ENCODE measurements around the gene CDH23. TPM values are rescaled to one million over a fixed set of nuclear protein-coding genes. Genes with fewer than 3 reads are reported as not detected.

Gene CDH23
- total RNA-seq, 1 experiment from 2014 or later: 2.9 TPM

DNA sequence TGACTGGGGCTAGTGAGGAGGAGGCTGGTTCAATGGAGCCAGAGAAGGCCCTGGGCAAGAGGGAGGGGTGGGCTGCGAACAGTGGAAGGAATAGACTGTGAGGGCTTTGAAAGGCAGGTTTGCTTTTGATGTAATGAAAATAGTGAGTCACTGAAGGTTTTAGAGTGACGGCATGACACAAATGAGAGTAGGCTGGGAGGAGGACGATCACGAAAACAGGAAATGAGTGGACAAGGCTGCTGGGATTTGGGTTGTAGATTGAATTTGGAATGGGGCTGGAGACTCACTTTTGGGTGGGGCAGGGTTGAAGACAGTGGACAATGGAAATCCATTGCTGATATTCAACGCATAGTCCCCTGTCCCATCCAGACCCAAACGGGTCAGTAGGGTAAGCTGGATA lies 139.6 kb downstream of the CDH23 start:
- Mint-ChIP-seq H3K36me3 (no peaks in the 10 kb centered on the region), H3K9me3 (no peaks in the 10 kb centered on the region), H3K27ac (no peak overlapping the region), H3K27me3 (ENCODE audit: low read depth) (no peaks in the 10 kb centered on the region; the same call in 1 of the 2 replicates), H3K4me3 (no peak overlapping the region), H3K4me1 (peaks cover 28% of the 10 kb centered on the region)
- ChIA-PET POLR2A (no interaction called here), CTCF (interaction anchor here (1.1 kb wide), 1 partner anchor 17 kb away, joined by 3 read pairs; no protein-coding TSS in a partner anchor)
- TF ChIP-seq, protein P1, sequence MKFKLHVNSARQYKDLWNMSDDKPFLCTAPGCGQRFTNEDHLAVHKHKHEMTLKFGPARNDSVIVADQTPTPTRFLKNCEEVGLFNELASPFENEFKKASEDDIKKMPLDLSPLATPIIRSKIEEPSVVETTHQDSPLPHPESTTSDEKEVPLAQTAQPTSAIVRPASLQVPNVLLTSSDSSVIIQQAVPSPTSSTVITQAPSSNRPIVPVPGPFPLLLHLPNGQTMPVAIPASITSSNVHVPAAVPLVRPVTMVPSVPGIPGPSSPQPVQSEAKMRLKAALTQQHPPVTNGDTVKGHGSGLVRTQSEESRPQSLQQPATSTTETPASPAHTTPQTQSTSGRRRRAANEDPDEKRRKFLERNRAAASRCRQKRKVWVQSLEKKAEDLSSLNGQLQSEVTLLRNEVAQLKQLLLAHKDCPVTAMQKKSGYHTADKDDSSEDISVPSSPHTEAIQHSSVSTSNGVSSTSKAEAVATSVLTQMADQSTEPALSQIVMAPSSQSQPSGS (CRISPR knock-in tag; IDR thresholded peaks at IDR 0.05; ENCODE audit: borderline replicate concordance, low read depth): no peak
- TF ChIP-seq HMGA2 (CRISPR knock-in tag; IDR thresholded peaks at IDR 0.05): no peak
- no peak for TF ChIP-seq TEAD1 (CRISPR knock-in tag; IDR thresholded peaks at IDR 0.05)
- TF ChIP-seq, protein P2, sequence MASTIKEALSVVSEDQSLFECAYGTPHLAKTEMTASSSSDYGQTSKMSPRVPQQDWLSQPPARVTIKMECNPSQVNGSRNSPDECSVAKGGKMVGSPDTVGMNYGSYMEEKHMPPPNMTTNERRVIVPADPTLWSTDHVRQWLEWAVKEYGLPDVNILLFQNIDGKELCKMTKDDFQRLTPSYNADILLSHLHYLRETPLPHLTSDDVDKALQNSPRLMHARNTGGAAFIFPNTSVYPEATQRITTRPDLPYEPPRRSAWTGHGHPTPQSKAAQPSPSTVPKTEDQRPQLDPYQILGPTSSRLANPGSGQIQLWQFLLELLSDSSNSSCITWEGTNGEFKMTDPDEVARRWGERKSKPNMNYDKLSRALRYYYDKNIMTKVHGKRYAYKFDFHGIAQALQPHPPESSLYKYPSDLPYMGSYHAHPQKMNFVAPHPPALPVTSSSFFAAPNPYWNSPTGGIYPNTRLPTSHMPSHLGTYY (CRISPR knock-in tag; IDR thresholded peaks at IDR 0.05): no peak
- TF ChIP-seq NFATC4 (CRISPR knock-in tag; IDR thresholded peaks at IDR 0.05): no peak
- DNase-seq (ENCODE audit: low spot score): no peak
- no peak for ATAC-seq

DNA sequence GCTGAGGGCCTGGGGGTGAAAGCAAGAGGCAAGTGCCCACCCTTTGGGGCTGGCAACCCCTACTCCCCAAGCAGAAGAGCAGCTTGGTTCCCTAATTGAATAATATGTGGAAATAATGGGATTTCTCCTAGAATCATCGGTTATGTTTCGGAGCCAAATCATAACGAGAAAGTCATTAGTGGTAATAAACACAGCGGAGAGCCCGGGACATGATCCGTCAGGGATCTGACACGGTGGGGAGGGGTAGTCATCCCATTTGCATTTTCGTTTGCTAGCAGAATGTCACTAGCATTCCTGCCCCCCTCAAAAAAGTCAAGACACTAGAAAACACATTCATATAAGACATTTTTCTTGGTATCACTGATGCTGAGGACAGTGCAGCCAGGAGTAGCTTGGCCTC lies 140.4 kb downstream of the CDH23 start:
- H3K9me3 Mint-ChIP-seq: no peaks in the 10 kb centered on the region
- POLR2A ChIA-PET: no interaction called here
- TF ChIP-seq ZBTB21 (CRISPR knock-in tag; IDR thresholded peaks at IDR 0.05; ENCODE audit: borderline replicate concordance): no peak
- TF ChIP-seq, protein P2 (CRISPR knock-in tag; IDR thresholded peaks at IDR 0.05): no peak
- TF ChIP-seq ZNF671 (CRISPR knock-in tag; IDR thresholded peaks at IDR 0.05): no peak
- no peak for TF ChIP-seq ETV6 (CRISPR knock-in tag; IDR thresholded peaks at IDR 0.05)
- TF ChIP-seq, protein P1 (CRISPR knock-in tag; IDR thresholded peaks at IDR 0.05; ENCODE audit: borderline replicate concordance, low read depth): no peak
- no peak for TF ChIP-seq FOXK1 (CRISPR knock-in tag; IDR thresholded peaks at IDR 0.05)
- TF ChIP-seq TCF7 (CRISPR knock-in tag; IDR thresholded peaks at IDR 0.05; ENCODE audit: low read depth): no peak
- TF ChIP-seq, protein P3, sequence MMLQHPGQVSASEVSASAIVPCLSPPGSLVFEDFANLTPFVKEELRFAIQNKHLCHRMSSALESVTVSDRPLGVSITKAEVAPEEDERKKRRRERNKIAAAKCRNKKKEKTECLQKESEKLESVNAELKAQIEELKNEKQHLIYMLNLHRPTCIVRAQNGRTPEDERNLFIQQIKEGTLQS (CRISPR knock-in tag; conservative IDR thresholded peaks at IDR 0.05): no peak
- TF ChIP-seq ESRRA (CRISPR knock-in tag; IDR thresholded peaks at IDR 0.05; ENCODE audit: borderline replicate concordance): no peak
- TF ChIP-seq ELF4 (CRISPR knock-in tag; IDR thresholded peaks at IDR 0.05; ENCODE audit: low read depth): no peak
- no peak overlapping the region for H3K4me3 Mint-ChIP-seq
- H3K27me3 Mint-ChIP-seq (ENCODE audit: low read depth): no peaks in the 10 kb centered on the region; the same call in 1 of the 2 replicates
- H3K27ac Mint-ChIP-seq: no peak overlapping the region
- DNase-seq (ENCODE audit: low spot score): no peak
- H3K4me1 Mint-ChIP-seq: peaks cover 30% of the 10 kb centered on the region
- CTCF ChIA-PET: interaction anchor here (1.1 kb wide), 1 partner anchor 16 kb away, joined by 3 read pairs; no protein-coding TSS in a partner anchor
- H3K36me3 Mint-ChIP-seq: no peaks in the 10 kb centered on the region
- no peak for ATAC-seq

DNA sequence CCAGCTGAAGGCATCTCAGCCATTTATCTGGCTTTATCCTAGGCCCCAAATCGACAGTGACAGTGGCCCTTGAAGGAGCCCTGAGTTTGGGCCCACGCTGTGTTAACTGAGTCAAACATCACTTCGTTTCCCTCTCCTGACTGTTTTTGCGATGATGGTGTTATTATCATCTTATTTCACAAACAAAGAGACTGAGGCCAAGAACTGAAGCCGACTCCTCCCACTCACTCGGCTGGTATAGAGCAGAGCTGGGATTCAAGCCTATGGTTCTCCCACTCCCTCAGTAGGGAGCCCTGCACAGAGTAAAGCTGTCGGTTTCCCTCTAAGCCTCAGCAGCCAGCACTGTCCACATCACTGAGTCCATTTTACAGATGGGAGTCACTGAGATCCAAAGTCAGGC lies 141.0 kb downstream of the CDH23 start:
- Mint-ChIP-seq H3K4me3 (no peak overlapping the region), H3K4me1 (peaks cover 35% of the 10 kb centered on the region), H3K27me3 (ENCODE audit: low read depth) (no peaks in the 10 kb centered on the region; the same call in 1 of the 2 replicates), H3K27ac (no peak overlapping the region), H3K9me3 (no peaks in the 10 kb centered on the region), H3K36me3 (no peaks in the 10 kb centered on the region)
- ATAC-seq: no peak
- CTCF ChIA-PET: interaction anchor here (1.1 kb wide), 1 partner anchor 16 kb away, joined by 3 read pairs; no protein-coding TSS in a partner anchor
- POLR2A ChIA-PET: no interaction called here
- no peak for DNase-seq (ENCODE audit: low spot score)
- TF ChIP-seq ZNF671 (CRISPR knock-in tag; IDR thresholded peaks at IDR 0.05) (no peak), ESRRA (CRISPR knock-in tag; IDR thresholded peaks at IDR 0.05; ENCODE audit: borderline replicate concordance) (no peak), GABPB1 (CRISPR knock-in tag; IDR thresholded peaks at IDR 0.05) (no peak), RELA (CRISPR knock-in tag; IDR thresholded peaks at IDR 0.05; ENCODE audit: borderline replicate concordance) (no peak)
- TF ChIP-seq, protein P4, sequence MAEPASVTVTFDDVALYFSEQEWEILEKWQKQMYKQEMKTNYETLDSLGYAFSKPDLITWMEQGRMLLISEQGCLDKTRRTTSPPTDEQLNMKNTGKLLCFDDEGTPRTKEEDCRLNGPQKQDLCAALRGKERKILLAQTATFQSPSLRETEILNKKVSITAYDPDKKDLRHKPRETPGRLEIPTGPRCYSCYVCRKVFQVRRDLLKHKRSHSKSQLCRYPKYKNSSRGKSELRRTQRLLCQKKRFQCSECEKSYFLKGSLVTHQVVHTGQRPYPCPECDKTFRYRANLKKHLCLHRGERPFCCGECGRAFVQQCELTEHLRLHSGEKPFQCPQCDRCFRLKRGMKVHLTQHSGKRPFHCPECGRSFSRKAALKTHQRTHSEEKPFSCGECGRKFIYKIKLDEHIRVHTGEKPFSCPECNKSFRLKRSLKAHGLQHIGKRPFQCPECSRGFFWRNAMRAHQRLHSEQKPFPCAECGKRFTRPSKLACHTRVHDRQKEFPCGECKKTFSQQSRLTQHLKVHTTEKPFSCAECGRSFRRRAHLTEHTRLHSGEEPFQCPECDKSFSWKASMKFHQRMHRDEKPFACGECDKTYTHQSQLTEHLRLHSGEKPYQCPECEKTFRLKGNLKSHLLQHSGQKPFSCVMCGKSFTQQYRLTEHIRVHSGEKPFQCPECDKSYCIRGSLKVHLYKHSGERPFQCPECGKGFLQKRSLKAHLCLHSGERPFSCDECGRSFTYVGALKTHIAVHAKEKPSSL (CRISPR knock-in tag; conservative IDR thresholded peaks at IDR 0.05): no peak
- TF ChIP-seq, protein P5, sequence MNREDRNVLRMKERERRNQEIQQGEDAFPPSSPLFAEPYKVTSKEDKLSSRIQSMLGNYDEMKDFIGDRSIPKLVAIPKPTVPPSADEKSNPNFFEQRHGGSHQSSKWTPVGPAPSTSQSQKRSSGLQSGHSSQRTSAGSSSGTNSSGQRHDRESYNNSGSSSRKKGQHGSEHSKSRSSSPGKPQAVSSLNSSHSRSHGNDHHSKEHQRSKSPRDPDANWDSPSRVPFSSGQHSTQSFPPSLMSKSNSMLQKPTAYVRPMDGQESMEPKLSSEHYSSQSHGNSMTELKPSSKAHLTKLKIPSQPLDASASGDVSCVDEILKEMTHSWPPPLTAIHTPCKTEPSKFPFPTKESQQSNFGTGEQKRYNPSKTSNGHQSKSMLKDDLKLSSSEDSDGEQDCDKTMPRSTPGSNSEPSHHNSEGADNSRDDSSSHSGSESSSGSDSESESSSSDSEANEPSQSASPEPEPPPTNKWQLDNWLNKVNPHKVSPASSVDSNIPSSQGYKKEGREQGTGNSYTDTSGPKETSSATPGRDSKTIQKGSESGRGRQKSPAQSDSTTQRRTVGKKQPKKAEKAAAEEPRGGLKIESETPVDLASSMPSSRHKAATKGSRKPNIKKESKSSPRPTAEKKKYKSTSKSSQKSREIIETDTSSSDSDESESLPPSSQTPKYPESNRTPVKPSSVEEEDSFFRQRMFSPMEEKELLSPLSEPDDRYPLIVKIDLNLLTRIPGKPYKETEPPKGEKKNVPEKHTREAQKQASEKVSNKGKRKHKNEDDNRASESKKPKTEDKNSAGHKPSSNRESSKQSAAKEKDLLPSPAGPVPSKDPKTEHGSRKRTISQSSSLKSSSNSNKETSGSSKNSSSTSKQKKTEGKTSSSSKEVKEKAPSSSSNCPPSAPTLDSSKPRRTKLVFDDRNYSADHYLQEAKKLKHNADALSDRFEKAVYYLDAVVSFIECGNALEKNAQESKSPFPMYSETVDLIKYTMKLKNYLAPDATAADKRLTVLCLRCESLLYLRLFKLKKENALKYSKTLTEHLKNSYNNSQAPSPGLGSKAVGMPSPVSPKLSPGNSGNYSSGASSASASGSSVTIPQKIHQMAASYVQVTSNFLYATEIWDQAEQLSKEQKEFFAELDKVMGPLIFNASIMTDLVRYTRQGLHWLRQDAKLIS (CRISPR knock-in tag; IDR thresholded peaks at IDR 0.05; ENCODE audit: borderline replicate concordance): no peak
- TF ChIP-seq, protein P6, sequence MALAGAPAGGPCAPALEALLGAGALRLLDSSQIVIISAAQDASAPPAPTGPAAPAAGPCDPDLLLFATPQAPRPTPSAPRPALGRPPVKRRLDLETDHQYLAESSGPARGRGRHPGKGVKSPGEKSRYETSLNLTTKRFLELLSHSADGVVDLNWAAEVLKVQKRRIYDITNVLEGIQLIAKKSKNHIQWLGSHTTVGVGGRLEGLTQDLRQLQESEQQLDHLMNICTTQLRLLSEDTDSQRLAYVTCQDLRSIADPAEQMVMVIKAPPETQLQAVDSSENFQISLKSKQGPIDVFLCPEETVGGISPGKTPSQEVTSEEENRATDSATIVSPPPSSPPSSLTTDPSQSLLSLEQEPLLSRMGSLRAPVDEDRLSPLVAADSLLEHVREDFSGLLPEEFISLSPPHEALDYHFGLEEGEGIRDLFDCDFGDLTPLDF (CRISPR knock-in tag; IDR thresholded peaks at IDR 0.05): no peak

Data from WTC11 (cell line).